HG03442 (cell line): ENCODE results near the gene TCEA2.
A peak's percentile ranks its signal among the peaks of the same experiment; 100 is the strongest.

Source experiments
- ATAC-seq: cut with Tn5 transposase; IDR thresholded peaks from one replicate; pipeline ENCODE4 v1.9.1; 2021; ENCODE audit warnings: mild to moderate bottlenecking, moderate library complexity; ENCODE audit not compliant: unreplicated experiment

The TCEA2 gene

DNA sequence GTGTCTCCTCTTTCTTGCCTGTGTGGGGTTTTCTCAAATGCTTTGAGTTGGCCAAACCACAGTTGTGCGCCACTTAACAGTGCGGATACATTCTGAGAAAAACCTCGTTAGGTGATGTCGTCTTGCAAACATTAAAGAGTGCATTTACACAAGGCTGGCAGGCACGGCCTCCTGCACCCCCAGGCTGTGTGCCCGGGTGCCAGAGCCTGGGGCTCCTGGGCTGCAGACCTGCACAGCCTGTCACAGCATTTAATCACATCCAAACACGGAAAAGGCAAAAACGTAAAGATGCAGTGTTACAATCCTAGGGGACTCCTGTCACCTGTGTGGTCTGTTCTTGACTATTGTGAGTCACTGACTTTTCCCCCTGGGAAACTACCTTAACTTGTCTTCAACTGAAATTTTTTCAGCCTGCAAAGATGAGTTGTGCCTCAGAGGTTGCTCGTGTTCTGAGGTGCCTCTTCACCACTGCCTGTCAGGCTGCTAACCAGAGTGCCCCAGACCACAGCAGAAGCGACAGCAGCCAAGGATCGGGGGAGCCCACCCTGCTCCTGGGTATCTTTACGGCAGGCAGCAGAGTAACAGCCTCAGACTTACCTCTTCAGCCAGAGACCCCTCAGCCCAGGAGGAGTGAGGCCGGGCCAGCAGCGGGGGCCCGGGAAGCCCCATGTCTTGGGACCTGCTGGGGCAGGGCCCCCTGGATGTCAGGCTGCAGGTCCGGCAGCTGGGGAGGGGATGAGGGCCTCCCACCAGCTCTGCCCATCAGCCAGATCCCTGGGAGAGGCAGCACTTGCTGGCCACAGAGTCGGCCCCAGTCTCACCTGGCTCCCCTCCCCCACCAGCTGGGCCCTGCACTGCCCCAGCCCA is 27.7 kb upstream of the TCEA2 start:
- no peak for ATAC-seq

DNA sequence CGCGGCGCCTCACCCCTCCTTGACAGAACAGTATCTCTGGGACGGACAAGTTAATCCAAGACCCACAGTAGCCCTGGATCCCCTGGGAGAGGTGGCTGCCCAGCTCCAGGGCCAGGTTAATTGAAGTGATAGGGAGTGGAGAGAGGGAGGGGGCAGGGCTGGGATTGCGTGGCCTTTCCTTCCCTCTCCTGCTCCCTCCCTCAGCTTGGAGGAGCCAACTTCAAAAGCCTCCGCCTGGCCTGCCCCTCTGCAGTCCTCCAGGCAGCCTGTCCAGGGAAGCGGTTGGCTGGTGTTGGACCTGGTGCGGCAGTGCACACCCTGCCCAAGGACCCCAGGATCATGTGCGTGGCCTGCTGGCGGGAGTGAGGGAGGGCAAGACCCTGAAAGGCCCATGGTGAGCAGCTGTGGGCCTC is 27.1 kb upstream of the TCEA2 start, which contains the start of gene C20orf204:
TSS of gene C20orf204 (plus strand) at position 250 of the 413 bp plus-strand sequence. CDS start at position 392, 142 bp downstream.
- no peak for ATAC-seq

DNA sequence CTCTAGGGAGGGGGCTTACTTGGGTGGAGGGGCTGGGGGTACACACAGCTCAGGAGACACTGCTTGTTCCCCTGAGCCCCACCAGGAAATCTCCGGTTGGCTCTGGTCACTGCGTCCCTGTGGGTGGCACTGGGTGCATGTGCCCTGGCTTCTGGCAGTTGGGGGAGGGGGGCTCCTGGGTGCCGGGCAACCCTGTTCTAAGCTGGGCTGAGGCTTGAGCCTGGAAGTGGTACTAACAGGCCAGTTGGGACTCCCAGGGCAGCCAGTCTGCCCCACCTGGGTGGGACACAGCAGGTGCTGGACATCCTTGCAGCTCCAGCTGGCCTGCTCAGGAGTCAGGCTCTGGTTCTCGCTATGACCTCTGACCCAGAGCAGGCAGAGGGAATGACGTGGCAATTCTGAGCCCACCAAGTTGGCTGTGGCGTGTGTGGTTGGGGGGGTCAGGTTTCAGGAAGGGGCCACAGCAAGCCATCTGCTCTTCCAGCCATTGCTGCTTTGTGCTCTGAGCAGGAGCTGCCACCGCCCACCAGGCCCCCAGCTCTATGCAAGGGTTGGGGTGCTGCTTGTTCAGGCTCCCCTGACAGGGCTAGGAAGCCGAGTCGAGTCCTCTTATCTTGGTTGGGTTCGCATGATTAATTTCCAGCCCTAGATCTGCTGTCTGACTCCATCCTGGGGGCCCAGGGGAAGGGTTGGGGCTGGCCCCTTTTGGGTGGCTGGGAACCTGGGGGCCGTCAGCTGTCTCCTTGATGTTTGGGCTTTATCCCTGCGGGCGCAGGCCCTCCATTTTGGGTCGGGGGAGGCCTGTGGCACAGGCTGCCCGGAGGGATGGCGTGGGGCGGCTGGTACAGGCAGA is 26.4 kb upstream of the TCEA2 start:
- no peak for ATAC-seq

DNA sequence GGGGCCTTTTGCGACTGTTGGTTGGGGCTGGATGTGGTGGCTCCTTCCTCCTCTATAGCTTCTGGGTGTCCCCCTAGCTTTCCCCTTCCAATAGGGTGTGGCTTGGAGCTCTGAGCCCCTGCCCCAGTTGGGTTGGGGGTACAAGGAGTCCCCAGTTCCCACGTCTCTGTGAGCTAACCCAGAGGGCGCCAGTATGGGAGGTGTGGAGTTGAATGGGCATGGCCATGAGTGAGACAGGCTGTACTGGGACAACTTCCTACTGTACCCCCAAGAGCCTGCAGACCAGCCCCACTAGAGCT is 25.9 kb upstream of the TCEA2 start:
- no peak for ATAC-seq

DNA sequence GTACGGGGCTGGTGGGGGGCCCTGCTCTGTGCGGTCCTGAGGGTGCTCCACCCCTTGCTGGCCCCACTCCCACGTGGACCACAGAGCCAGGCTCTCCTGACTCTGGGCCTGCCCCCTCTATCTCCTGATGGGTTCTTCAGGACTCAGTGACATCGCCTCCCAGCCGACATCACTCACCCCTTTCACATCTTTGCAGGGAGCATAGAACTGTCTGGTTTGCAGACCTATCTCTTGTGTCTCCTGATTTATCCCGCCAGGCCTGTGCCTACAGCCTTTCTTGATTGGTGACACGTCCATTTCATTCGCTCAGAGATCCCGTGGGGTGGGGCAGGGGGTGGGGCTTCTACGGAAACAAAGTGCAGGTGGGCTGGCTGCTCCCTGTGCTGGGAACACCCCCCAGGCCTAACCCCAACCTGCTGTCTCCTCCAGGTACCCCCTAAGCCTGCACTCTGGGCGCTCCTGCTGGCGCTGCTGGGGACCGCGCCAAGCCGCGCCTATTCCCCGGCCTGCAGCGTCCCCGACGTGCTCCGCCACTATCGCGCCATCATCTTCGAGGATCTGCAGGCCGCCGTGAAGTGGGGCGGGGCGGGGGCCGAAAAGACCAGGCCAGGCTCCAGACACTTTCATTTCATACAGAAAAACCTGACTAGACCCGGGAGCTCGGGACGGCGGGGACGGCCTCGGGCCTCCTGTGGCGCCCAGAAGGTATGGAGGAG is 25.3 kb upstream of the TCEA2 start:
- no peak for ATAC-seq

DNA sequence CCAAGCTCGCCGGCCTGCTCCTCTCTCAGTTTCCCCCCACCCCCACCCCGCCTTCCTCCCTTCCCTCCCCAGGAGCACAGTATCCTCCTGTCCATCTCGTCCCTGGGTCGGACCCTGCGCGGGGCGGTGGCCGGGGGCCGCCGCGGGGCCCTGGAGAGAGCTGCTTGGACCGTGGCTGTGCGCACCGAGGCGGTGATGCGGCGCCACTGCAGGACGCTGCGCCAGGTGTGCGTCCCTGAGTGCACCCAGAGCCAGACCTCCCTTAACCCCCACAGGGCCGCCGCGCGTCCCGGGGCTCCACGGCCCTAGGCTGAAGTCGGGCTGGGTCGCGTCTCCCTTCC is 24.8 kb upstream of the TCEA2 start:
- peak; percentile 27 for ATAC-seq

DNA sequence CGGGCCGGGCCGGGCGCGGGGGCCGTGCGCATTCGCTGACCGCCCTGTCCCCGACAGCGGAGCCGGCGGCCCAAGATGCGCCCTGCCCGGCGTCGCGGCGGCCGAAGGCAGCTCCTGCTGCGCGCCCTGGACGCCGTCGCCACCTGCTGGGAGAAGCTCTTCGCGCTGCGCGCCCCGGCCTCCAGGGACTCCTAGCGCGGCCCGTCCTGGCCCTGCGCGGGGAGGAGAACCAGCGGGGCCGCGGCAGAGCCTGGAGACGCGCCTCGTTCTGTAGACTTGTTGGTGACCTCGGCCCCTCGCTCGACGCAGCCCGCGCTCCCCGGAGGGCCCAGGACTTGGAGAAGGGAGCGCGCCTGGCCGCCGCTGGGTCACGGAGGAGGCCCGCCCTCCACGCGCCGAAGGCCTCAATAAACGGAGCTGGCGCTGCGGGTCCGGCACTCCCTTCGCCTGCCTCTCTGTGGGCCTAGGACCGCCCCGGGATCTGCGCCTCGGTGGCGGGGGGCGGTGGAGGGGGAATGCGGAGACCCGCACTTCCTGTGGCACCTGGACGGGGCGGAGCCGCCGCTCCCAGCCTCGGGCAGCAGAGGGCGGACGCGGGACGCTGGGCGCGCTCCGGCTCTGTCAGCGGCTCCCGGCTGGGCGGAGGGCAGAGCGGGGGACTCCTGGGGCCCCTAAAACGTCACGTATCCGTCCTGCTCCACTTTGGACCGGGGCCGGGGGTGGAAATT is 24.3 kb upstream of the TCEA2 start:
- peak; percentile 41 for ATAC-seq

DNA sequence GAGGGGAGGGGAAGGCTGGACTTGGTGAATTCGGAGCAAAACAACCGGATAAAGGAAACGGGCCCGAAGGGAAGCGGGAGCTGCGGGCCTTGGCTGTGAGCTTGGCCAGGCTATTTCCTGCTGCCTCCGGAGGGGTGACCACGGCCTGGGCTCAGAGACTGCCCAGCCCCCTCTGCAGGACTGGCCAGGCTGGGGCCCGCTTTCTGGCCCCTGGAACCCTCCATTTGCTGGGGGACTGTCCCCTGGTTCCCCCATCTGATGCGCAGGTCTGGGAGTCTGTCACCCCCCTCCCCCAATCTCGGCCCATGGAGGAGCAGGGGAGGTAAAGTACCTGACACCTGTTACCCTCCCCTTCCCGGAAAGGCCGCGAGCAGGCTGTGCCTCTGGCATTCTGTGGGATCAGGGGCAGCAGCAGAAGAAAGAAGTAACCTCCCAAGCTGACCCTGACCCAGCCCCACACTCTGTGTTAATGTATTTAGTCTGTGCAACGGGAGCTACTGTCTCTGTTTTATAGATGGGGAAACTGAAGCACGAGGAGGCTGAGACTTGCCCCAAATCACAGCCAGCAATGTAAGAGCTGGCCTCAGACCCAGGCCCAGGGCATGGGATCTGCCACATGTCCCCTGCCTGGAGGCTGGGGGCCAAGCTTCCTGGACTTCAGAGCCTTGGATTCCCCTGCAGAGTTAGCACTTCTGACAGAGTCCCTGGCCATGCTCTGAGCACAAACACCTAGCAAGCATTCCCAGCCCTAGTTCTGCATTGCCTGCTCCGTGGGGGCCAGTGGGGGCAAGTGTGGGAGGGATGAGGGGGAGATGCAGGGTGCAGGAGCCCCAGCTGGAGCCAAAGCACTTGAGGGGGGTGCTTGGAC is 23.5 kb upstream of the TCEA2 start:
- ATAC-seq, result no peak

DNA sequence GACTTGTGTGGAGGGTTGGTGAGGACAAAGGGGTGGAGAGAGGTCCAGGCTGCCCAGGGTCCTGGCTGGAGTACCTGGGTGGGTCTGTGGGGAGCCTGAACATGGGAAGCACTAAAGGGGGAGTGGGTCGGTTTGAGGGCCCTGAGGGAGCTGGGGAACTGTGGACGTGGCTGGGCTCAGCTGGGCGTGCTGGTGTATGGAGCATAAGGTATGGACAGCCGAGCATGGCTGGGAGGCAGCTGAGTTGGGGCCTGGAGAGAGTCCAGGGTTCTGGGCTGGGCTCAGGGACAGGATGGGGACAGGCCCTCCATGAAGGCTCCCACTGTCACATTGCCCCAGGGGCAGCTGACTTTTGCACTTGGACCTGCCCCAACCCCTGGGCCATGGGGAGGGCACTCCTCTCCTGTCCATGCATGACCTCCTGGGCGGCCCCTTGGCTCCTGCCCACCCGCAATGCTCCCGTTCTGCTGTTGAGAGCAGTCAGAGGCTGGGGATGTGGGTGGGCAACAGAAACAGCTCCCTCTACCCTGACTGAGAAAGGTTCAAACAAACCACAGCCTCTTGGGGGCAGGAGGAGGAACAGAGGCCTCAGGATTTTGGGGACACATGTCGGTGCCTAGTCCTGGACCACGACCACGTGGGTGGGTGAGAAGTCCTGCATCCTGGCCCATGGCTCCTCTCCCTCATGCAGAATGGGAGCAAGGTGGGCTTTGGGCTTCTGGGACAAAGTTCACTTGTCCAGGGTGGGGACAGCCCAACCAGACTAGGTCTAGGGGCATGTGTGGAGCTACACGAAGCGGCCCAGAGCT is 22.6 kb upstream of the TCEA2 start:
- no peak for ATAC-seq

DNA sequence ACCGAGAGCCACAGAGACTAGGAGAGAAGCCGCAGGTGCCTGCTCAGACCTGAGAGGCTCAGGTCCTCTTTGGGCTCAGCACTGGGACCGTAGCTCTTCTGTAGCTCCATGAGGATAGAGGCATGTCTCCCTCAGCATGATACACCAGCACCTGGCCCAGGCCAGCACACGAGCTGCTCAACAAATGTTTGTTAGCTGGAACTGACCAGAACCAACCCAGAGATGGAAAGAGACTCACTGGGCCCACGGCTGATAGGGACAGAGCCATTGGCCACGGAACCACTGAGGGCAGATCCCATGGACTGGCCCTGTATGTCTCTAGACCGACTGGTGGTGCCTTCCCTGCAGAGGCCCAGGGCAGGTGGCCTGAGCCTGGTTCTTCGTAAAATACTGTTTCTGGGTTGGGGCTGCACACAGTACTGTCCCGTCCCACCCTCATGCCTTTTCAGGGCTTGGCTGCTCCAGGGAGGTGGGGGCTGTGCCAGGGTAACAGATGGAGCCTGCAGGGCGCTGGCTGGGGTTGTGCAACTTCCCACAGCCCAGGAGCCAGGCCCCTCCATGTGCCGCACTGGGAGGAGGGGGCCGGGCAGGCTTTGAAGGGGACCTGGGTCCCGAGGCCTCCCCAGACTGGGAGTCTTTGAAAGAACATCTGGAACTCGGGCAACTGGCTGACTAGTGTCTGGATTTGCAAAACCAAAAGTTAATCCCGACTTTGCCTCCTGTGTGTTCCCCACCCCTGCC is 21.8 kb upstream of the TCEA2 start:
- ATAC-seq, result no peak

DNA sequence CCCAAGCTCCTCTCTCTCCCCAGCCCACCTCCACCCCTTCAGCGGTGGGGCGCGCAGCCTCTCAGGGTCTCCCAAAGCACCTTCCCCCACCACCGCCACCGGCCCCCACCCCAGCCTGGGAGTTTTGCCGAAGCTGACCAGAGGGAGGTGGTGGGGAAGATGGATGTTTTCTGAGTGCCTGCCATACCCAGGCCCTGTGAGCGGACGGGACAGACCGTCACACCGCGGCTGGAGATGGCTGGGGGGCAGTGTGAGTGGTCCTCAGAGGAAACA is 21.3 kb upstream of the TCEA2 start:
- no peak for ATAC-seq

DNA sequence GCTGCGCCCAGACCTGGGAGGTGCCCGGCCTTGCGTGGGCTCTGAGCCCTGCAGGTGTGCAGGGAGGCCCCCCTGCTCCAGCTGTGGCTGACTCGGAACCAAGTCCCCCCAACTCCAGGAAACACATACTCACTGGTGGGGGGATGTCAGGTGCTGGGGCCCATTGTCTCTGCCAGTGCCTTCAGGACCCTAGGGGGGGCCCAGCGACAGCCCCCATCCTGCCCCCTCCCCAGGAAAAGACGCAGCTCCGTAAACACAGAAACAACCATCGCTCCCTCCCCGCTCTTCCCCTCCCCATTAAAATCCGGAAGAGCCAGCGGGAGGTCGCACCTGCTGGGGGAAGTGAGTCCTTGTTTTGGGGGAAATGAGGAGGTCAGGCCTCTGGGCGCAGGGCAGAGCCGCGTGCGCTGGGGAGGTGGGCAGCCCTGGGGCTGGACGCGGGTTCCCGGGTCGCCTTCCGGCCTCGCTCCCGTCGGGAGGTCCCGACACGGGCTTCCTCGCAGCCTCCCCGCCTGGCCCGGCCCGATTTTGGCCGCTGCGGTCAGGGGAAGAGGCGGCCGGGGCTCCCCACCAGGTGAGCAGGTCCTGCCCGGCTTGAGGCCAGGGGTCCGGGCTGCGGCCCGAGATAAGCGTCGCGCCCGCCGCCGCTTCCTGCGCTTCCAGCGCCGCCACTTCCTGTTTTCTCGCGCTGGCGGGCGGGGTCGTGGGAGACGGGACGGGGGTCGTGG is 20.8 kb upstream of the TCEA2 start:
- ATAC-seq, result no peak

DNA sequence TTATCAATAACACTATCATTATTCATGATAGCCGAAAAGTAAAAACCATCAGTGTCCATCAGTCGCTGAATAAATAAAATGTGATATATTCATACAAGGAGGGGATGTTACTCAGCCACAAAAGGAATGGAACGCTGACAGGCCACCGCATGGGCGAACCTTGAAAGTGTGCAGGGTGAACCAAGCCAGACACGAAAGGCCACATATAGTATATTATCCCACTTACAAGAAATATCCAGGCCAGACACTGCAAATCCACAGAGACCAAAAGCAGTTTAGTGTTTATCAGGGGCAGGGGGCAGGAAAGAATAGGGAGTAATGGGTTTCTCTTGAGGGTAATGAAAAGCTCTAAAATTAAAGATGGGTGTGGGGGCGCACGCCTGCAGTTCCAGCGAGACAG is 19.2 kb upstream of the TCEA2 start:
- ATAC-seq, result no peak

DNA sequence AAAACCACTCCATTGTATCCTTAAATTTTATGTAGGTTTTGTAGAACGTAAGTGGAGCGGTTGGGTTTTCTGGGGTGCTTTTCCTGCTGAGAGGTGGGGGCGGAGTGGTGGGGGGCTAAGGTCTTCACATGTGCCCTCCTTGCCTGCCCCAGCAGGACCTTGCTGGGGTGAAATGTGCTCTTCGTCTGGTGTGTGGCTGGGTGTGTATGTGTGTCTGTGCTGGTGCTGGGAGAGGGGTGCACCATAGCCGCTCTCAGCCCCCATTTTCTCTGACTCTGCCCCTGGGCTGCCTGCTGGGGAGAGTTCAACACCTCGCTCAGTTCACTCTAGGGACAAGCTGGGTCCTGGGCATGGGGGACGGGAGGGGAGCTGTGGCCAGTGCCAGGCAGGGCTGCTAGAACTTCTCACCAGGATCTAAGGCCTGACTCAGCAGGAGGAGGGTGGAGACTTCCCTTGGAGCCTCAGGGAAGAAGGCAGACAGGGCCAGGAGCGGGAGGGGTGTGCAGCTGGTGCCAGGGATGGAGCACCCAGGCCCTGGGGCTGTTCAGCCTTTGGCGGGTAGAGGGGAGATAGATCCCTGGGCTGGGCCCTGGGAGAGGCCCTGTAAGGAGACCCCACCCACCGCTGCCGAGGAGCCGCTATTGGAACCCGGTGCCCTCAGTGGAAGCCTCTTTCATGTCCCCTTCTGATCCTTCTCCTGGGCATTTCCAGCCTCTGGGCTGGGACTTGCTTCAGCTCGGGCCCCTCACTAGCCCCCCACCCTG is 18.3 kb upstream of the TCEA2 start:
- ATAC-seq, result no peak

DNA sequence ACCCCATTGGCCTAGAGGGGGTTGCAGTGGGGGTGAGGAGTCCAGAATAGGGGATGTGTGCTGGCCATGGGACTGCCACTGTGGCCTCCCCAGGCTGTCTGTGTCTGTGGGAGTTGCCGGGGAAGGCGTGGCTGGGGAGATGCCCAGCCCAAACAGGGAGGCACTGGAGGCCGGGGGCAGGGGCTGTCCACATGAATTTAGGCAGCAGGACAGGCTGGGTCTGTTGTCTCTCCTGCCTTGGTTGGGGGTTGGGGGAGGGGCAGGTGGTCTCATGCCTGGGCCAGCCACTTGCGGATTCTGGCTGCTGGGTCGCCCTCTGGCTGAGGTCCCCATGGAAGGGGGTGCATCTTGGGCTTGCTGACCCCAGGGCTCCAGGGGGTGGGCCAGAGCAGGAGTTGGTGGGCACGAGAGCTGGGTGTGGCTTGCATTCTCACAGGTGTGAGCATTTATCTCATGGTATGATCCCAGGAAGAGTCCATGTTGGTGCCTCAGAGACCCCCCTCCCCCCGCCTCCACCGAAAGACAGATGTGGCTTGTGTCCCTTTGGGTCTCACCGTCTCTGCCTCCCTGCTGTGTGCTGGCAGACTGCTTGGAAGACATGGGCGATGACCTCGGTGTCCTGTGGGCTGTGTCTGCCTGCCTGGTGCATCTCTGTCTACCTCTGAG is 17.5 kb upstream of the TCEA2 start:
- ATAC-seq, result no peak

DNA sequence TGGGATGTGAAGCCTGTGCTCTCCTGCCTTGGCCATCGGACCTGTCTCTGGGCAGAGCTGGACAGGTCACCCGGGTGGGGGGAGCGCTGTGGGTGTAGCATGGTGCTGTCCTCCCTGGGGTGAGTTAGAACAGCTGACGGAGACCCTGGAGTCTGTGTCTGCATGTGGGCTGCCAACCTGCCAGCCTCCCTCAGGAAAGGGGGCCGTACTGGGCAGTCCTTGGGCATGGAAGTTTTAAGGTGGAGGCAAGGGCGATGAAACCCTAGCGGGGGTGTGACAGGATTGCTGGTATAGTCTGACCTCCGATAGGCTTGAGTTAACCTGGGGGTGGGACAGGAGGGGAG is 16.0 kb upstream of the TCEA2 start:
- no peak for ATAC-seq

DNA sequence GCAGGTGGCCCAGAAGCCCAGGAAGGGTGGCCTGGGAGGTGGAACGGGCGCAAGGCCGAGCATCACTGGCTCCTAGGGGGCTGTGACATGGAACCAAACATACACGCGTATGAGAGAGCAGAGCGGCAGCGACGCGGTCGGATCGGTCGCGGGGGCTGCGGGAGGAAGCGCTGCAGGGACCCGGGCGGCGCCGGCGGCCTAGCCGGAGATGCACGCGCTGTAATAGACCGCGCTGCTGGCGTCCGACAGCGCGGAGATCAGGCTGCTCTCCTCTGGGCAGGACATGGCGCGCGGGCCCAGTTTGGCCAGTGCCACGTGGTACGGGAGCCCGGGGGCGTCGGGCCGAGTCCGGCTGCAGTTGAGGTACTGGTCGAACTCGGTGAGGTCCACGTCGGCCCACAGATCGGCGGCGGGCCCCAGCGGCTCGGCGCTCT is 15.0 kb upstream of the TCEA2 start:
- no peak for ATAC-seq
